SK-N-SH (cell line): Measurements from ENCODE around the gene EGFL8.

ENCODE experiments used
- GABPA ChIP-seq: IDR thresholded peaks from 2 replicates; pipeline ENCODE4 v1.4.0; 2012; ENCODE audit warnings: low read depth, mild to moderate bottlenecking
- TF ChIP-seq, protein P1 (sequence below): fragments of 200-600 bp; sonication (generic); IDR thresholded peaks from 2 replicates; pipeline ENCODE4 v1.6.1; 2017; ENCODE audit warnings: antibody characterized with exemption, mild to moderate bottlenecking, moderate library complexity

DNA sequence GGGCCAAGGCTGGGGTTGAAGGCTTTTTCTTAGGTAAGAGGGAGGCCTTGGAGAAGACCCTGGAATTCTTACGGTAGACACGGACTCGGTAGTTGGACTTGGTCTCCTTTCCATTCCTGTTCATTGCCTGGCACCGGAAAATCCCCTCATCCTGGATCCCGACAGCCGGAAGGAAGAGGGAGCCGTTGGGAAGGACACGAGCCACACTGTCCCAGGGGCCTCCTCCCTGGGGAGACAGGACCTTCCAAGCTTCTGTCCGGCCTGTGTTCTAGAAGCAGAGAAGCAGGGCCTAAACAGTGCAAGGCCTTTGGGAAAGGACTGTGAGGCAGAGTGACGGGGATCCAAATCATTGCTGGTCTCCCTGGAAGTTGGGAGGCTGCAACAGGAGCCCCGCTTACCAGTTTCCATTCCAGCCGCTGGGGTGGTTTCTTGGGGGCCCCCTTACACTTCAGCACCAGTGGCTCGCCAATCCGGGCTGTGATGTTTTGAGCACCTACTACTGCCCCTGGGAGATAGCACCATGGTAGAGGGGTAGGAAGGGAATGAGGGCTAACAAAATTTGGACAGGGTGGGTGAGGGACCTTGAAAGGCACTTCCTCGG, 19.2 kb downstream of the EGFL8 start:
- TF ChIP-seq GABPA: no peak
- TF ChIP-seq, protein P1, sequence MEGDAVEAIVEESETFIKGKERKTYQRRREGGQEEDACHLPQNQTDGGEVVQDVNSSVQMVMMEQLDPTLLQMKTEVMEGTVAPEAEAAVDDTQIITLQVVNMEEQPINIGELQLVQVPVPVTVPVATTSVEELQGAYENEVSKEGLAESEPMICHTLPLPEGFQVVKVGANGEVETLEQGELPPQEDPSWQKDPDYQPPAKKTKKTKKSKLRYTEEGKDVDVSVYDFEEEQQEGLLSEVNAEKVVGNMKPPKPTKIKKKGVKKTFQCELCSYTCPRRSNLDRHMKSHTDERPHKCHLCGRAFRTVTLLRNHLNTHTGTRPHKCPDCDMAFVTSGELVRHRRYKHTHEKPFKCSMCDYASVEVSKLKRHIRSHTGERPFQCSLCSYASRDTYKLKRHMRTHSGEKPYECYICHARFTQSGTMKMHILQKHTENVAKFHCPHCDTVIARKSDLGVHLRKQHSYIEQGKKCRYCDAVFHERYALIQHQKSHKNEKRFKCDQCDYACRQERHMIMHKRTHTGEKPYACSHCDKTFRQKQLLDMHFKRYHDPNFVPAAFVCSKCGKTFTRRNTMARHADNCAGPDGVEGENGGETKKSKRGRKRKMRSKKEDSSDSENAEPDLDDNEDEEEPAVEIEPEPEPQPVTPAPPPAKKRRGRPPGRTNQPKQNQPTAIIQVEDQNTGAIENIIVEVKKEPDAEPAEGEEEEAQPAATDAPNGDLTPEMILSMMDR: no peak
